ENCODE results near the gene TMOD3.

- TF ChIP-seq, protein P1, sequence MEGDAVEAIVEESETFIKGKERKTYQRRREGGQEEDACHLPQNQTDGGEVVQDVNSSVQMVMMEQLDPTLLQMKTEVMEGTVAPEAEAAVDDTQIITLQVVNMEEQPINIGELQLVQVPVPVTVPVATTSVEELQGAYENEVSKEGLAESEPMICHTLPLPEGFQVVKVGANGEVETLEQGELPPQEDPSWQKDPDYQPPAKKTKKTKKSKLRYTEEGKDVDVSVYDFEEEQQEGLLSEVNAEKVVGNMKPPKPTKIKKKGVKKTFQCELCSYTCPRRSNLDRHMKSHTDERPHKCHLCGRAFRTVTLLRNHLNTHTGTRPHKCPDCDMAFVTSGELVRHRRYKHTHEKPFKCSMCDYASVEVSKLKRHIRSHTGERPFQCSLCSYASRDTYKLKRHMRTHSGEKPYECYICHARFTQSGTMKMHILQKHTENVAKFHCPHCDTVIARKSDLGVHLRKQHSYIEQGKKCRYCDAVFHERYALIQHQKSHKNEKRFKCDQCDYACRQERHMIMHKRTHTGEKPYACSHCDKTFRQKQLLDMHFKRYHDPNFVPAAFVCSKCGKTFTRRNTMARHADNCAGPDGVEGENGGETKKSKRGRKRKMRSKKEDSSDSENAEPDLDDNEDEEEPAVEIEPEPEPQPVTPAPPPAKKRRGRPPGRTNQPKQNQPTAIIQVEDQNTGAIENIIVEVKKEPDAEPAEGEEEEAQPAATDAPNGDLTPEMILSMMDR (IDR thresholded peaks at IDR 0.05; ENCODE audit: low read depth, low read length, poor library complexity, severe bottlenecking), result no peak
- TF ChIP-seq EZH2phosphoT487 (IDR thresholded peaks at IDR 0.05; ENCODE audit: borderline replicate concordance, low read length), result no peak
Measured at GRCh38 chr15:51864408-51865056, 35.1 kb downstream of the TMOD3 start.

Measured in DOHH2 (cell line).